GM18505 (cell line): ENCODE results near the gene PITPNM3.

ENCODE experiments used
- ATAC-seq: cut with Tn5 transposase; IDR thresholded peaks from one replicate; pipeline ENCODE4 v1.9.1; 2021; ENCODE audit not compliant: unreplicated experiment
- POLR2A ChIP-seq: IDR thresholded peaks from 4 replicates; pipeline ENCODE4 v1.6.1; 2011; ENCODE audit warnings: borderline replicate concordance; ENCODE audit not compliant: insufficient read depth, insufficient read length; ENCODE audit errors: extremely low read depth

The PITPNM3 gene

DNA sequence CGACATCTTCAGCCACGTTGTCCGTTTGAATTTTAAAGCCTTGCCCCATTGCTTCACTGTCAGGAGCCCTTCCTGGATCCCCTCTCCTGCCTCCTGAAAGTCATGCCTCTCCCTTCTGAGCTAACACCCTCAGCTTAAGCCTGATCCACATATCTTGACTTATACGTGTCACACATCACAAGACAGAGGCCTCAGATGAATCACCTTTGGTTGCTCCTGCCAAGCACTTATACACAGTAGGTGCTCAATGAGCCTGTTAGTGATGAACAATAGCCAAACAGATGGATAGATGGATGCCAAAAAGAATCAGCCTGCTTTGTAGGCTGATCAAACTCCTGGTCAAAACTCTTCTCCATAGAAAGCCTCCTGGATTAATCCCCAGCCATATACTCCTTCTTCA, 31.8 kb downstream of the PITPNM3 start:
- ATAC-seq, result no peak
- TF ChIP-seq POLR2A, result no peak

DNA sequence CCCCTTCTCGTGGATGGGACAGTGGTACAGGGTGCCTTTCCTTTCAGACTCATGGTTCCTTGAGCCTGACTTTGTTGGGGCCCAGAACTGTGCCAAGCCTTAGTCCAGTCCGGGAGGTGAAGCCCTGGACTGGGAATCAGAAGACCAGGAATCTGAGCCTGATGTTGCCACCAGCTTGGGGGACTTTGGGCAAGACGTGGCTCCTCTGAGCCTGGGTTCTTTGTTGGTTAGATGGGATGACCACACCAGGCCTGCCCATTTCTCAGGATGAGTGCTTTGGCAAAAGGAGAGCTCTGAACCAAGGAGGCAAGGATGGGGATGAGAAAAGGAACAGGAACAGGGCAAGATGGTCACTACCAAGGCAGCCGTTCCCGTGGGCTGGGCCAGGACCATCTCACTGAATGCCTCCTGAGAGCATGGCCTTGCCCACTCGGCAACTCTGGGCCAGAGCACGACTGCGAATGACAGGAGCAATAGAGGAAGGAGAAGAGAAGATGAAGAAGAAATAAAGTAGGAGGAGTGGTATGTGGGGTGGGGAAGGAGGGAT, 32.5 kb downstream of the PITPNM3 start:
- ATAC-seq, result no peak
- no peak for TF ChIP-seq POLR2A

DNA sequence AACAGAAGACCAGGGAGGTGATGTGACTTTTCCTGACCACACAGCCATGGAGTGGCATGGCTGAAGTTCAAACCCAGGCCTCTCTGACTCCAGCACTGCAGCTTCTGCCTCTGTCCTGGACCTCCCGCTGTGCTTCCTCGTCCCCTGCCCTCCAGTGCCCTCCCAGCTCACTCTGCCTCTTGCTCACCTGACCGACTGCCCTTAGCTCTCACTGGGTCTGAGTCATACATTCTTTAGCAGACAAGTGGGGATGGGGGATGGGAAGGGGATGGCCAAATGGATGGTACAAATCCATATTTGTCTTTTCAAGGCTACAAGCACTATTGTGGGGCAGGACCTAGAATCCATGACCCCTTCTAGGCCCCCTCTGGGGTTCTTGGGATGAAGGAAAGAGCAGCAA, 33.0 kb downstream of the PITPNM3 start:
- TF ChIP-seq POLR2A, result no peak
- ATAC-seq, result no peak

DNA sequence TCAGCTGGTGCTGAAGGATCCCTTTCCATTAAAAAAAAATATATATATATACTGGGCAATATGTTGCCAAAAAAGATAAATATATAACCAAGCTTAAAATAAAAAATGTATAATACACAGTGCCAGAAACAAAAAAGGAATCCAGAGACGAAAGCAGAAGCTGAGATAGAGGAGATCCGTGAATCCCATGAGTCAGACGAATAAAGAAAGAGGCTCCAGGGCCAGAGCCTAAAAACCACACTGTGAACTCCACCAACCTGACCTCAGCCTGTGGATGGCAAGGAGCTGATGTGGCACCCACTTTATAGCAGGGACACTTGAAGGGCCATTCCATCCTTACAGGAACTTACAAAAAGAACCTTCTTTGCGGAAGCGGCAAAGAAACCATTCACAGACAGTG, 34.8 kb downstream of the PITPNM3 start:
- no peak for TF ChIP-seq POLR2A
- no peak for ATAC-seq

DNA sequence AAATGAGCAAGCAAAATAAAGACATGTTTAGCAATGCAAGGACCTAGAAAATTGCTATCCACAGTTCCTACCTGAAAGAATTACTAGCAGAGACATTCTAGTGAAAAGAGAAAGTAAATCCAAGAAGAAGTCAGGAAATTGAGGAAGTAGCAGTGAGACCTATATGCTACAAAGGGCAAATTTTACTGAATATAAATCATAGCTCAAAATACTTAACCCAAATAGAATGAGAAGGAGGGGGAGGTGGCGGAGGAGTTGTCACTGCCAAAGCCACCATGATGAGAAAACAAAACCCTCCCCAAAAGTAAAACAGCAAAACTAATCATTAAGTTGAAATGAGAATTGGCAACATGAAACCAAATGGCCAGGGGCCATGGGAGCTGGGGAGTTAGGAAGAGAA, 39.3 kb downstream of the PITPNM3 start:
- TF ChIP-seq POLR2A, result no peak
- no peak for ATAC-seq

DNA sequence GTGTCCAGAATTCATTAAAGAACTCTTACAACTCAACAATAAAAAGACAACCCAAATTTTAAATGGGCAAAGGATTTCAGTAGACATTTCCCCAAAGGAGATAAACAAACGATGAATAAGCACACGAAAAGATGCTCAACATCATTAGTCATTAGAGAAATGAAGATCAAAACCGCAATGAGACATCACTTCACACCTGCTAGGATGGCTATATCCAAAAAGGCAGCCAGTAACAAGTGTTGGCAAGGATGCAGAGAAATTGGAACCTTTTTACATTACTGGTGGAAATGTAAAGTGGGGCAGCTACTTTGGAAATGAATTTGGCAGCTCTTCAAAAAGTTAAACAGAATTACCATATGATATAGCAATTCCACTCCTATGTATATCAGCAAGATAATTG, 42.0 kb downstream of the PITPNM3 start:
- no peak for TF ChIP-seq POLR2A
- no peak for ATAC-seq

DNA sequence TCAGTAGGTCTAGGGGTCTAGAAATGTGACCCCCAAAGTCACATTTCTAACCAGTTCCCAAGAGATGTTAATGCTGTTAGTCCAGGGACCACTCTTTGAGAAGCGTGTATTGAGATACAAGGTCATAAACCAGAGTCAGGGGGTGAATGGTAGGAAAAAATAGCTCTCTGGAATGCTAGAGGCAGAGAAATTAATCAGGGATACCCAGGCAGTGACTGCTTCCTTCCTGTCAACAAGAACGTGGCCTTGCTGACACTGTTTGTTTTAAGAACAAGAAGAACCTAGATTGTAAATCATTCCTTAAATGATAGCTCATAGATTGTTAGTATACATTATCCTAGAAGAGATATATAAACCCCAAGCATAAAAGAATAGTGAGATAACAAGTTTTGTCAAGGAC, 43.8 kb downstream of the PITPNM3 start:
- no peak for TF ChIP-seq POLR2A
- ATAC-seq, result no peak

DNA sequence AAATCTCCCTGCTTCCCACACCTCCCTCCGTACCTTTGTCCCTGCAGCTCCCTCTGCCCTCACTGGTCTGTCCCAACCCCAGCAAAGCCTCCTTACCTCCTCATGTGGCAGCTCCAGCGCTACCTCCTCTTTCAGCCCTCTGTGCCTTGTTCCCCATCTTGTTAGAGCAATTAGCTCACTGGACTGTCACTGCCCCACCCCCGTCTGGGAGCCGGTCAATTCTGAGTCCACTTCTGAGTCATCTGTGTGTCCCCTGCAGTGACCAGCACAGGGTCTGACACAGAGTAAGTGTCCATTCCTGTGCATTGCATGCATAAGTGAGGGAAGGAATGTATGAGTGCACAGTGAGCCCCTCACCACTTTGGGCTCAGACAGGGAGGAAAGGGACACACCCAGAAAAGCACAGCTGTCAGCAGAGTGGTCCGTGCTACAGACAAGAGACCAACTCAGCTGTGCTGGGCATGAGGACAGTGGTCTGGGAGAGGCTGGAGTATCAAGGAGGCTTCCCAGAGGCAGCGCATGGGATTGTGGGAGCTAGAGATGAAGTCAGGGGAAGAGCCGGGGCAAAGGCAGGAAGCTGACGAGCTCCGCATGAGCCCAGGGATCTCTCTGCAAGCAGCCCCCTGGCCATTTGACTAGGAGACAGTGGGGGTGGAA, 45.9 kb downstream of the PITPNM3 start:
- no peak for ATAC-seq
- no peak for TF ChIP-seq POLR2A

DNA sequence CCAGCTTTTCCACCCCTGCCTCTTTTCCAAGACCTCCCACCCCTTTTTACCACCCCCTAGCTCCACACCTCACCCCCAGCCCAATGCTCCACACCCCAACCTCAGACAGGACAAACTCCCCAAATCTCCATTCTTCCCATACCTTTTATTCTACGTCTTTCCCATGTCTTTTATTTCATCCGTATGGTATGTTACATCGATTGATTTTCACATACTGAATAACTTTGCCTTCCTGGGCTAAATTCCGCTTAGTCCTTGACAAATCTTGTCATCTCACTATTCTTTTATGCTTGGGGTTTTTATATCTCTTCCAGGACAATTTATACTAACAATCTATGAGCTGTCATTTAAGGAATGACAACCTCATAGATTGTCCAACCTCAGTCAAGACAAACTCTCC, 46.4 kb downstream of the PITPNM3 start:
- TF ChIP-seq POLR2A, result no peak
- no peak for ATAC-seq

DNA sequence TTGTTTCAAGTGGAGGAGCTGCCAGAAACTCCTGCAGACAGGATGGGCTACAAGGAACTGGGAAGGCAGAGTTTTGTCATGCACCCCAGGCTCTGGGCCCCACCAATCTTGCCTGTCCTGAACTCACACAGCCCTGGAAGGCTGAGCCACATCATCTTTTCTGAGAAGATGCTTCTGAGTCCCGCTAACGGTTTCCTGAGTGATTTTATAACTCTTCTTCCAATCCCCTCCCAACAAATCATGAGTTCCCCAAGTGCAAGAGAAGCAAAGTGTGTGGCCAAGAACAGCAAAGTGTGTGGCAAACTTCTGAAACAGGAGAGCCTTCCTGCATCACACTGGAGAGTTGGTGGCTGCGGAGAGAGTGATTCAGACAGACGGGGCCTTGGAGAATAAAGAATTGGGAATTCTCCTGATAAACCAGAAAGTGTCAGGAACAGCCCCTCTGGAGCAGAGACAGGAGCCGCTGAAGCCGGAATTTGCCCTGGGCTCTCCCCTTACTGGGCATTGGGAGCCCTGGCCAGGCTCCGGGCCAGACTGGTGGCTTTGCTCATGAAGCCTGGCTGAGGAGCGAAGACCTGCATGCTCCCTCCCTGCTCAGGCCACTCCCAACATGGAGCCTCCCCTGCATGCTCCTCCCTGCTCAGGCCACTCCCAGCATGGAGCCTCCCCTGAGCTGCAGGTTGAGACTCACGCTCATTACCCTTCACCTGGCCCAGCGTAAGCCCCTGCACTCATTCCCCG, 47.2 kb downstream of the PITPNM3 start:
- no peak for TF ChIP-seq POLR2A
- no peak for ATAC-seq

DNA sequence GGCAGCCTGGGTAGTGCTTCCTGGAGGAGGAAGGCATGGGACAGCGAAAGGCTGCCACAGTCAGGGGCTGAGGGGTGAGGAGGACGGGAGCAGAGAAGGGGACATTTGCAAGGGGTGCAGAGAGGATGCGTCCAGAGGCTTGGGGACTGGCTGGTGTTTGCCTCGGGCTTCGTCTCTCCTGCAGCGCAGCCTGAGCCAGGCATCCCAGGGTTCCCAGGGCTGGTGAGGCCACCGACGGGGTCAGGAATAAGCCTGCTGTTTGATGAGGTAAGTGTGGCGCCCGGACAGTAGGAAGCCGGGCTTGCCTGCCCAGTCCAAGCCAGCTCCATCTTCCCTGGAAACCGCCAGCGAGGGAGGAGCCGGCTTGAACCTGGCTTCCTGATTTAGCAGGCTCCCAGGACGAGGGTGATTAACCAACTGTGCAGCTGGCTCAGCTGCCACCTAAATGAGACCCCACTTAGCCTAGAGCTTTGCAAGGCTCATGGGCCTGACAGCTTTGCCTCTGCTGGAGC, 47.8 kb downstream of the PITPNM3 start:
- ATAC-seq, result no peak
- no peak for TF ChIP-seq POLR2A

DNA sequence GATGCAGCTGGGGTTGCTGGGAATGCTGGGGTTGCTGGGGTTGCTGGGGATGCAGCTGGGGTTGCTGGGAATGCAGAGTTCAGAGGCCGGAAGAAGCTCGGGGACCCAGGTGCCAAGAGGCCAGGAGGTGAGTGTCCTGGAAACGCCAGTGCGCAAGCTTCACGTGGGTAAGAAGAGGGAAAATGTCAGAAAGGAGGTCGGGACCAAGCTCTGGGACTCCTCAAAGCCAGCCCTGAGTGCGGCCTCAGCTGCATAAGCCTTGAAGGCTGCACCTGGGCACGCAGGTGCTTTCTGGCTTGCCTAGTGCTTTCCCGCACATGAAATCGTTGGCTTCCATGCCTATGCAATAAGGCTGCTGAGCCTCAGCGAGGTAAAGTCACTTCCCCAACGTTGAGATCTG, 48.3 kb downstream of the PITPNM3 start:
- no peak for TF ChIP-seq POLR2A

DNA sequence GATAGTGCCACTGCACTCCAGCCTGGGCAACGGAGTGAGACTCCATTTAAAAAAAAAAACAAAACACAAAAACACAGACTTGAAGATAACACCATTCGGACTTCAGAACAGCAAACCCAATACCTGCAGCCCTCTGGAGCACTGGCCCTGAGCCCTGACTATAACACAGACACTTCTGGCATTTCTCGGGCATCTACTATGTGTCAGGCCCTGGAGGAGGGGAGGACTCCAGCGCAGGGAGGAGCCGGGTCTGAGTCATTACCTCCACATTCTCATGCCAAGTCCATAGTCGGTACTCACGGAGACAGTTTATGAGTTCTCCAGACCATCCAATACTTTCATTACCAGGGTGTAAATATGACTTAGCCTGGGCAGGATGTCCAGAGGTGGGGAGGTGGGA, 48.8 kb downstream of the PITPNM3 start:
- no peak for ATAC-seq
- TF ChIP-seq POLR2A, result no peak

More for the DNA sequence above, 48.3 kb downstream of the PITPNM3 start:
- ATAC-seq, result no peak

DNA sequence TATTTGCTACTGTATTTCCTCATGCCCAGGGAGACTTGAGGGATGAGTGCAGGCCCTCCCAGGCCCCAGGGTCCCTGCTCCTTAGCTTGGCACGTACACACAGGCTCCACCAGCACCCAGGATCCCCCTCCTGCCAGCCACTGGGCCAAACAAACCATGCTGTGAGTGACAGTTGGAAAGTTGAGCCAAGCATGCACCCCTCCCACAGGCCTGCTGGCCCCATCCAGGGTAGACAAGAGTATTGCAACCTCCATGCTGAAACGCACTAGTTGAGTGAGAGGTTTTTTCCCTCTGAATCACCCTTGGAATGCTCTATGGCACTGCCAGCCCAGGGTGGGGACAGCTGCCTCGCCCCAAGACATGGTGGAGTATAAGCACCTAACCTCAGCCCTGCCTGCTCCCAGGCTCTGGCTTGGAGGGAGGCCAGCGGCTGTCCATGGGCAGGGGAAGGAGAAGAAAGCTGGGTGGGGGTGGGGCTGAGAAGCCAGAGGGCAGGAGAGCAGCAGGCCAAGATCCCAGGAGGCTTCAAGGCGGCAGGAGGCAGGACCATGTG, 49.6 kb downstream of the PITPNM3 start:
- TF ChIP-seq POLR2A, result no peak

More for the DNA sequence above, 49.6 kb downstream of the PITPNM3 start:
- ATAC-seq, result no peak
